GM21515 (cell line): Measurements from ENCODE around the gene EMC1.
"Not testable (repeated sequence)": the region's sequence is repeated elsewhere in the genome, so short reads cannot be mapped to it uniquely, and the experiment has no call there.

Experiments
- ATAC-seq: cut with Tn5 transposase; IDR thresholded peaks from one replicate; pipeline ENCODE4 v1.9.1; 2021; ENCODE audit not compliant: unreplicated experiment

EMC1 gene

DNA sequence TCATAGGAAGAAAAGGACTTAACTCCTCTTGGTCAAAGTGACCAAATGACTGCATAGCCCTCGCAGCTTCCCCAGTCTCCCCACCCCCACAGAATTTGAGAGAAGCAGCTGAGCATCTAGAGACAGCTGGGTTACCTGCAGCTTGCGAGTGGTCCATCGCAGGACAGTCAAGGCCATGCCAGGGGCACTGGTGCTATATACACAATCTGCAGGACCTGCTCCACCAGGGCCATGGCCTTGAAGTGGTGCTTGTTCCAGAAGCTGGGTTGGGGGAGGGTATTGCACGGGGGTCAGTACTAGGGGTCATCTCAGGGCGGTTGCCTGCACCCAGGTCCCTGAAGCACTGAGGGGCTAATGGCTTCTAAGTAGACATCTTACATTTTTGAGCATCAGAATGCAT is 10.7 kb upstream of the EMC1 start:
- ATAC-seq, result no peak

GRCh38 chr1:19260211-19261138 is 9.2 kb upstream of the EMC1 start:
- no peak for ATAC-seq

GRCh38 chr1:19258353-19258752 is 7.0 kb upstream of the EMC1 start:
- ATAC-seq, result no peak

DNA sequence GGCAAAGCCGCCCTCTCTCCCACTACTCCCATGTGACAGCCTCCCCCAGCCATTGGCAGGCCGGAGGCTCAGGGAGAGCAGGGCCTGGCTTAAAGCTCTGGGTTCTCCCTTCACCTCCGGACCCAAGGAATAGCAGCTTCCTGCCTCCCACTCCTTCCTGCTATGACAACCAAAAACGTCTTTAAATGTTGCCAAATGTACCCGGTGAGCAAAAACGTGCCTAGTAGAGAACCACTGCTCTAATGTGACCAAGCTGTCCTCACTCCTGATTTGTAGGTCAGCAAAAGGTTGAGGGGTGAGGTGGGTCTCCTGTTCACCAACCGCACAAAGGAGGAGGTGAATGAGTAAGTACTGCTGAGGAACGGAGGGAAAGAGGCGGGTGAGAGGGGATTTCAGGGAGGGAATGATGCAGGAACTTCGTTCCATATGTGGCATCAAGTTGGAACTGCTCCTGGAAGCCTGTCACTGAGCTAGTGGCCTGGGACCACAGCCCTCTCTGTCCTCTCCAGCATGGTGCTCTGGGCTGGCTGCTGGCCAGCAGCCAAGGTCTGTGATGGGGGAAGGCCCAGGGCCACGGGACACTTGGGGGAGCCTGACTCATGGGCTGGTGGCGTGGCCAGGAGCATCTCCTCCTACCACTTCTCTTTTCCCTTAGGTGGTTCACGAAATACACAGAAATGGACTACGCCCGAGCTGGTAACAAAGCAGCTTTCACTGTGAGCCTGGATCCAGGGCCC is 6.0 kb upstream of the EMC1 start:
- ATAC-seq, result no peak

- not testable (repeated sequence) for ATAC-seq
Observed at GRCh38 chr1:19256301-19256700, 5.0 kb upstream of the EMC1 start.

- no peak for ATAC-seq
Observed at GRCh38 chr1:19255288-19255687, 4.0 kb upstream of the EMC1 start.

DNA sequence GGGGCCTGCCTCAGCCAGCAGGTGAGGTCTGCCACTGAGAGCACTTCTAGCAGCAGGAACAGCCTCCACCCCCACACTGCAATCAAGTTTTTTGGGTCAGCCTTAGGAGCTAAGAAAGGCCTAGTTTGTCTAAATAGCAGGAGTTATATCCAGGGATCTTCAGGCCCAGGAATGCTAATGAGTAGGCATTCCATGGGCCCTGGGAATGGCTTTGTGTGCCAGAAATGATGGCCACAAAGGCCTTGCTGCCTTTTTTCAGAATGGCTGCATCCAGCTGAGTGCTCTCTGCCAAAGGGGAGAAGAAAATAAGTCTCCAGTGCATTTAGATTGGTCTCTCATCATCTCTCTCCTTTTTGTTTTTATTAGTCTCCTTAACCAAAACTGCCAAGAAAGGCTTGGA is 3.1 kb upstream of the EMC1 start:
- no peak for ATAC-seq

DNA sequence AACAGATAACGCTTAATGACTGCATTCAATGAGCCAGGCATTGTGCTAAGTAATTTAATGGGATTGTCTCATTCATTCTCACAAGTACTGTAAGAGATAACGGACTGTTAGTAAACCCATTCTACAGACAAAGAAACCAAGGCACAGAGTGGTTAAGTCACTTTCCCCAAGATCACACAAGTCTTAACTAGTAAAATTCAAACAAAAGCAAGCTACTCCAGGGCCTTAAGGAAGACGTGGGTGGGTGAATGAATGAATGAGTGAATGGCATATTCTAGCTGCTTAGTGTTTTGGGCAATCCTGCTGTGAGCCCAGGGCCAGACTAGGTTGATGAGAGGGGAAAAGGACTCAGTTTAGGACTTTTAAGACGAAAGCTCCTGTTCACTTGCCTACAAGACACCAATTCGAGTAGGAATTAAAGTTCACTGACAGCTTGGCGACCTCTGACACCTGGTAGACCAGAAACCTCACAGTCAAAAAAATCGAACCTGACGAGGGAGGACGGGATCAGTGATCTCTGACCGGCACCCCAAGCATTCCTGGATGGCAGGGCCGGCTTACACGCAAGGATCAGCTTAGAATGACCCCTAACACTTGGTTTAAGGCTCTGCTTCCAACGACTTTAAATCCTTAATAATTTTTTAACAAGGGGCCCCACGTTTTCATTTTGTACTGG is 557 bp downstream of the EMC1 start:
- no peak for ATAC-seq

DNA sequence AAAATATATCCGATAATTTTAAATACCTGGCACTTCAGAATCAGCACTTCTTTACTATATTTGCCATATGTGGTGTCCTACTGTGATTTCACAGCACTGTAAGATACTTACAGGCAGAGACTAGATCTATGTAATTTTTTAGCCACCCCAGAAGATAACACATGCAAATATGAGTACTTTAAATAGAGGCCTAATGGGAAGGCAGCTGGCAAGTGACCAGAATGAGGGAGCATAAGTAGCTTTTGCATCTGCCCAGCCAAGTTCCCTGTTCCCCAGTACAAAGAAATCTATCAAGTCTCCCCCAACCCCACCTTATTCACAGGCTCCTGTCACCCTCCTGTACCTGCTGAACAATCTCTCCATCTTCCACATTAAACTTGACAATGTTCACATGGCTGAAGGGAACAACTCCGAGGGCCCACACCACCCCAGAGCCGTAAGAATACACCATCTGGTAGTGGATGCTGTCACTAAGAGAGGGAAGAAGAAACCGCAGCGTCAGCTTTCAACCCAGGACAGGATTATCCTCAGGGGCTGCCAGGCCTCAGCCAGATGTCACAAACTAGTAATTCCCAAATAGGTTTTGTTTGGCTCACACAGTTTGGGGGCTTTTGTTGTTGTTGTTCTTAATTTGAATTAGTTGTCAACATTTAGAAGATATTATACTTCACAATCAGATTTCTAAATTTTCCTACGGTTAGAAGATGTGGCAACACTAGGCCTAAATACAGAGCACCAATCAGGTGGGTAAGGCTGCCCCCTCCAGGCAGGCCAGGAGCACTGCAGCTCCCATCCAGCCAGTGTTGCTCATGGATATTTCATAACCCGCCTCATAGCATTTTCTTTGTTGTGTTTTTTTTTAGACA is 10.4 kb downstream of the EMC1 start:
- no peak for ATAC-seq

DNA sequence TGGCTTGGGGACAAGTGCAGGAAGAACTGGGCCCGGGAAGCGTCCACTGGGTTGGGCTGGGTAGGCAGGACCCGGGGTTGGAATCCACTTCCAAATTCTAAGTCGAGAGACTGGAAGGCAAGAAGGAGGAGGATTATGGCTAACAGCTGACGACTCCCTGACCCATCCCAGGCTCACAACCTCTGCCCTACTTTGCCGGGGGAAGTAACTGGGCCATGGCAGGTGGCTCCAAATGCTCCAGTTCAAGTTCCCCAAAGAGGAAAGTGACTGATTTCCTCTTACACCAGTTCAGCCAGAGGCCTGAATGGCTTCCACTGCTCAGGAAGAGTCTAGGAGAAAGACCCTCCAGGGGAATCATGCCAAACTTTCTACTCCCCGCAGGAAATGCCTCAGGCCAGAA is 11.4 kb downstream of the EMC1 start:
- no peak for ATAC-seq

DNA sequence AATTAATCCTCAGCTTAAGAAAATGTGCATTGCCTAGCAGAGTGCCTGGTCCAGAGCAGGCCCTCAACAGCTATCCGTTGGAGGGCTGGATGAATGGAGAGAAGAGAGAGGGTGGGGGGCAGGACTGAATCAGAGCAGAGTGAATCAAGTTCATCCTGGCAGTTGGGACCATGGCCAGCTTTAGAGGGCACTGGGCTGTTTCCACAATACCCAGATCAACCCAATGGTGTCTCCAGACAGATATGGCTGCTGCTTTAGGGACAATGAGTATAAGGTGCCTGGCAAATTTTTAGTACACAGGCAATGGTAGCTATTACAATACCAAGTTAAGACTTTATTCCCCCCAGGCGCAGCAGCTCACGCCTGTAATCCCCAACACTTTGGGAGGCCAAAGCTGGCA is 17.1 kb downstream of the EMC1 start:
- ATAC-seq, result no peak

DNA sequence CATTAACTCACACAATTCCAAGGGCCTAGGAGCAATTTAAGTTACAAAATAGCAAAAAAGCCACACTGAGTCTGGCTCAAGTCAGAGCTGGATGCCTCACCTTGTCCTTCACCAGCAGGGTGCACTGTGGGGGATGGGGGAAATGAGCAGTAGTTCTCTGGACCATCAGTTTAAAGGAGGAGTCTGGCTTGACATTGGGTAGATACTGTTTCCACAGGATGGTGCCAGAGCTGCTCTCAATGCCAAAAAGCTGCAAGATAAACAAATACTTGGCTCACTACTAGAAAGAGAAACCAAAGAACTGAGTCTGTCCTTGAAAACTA is 18.8 kb downstream of the EMC1 start:
- ATAC-seq, result no peak

- ATAC-seq, result not testable (repeated sequence)
Observed at GRCh38 chr1:19231736-19232523, 19.4 kb downstream of the EMC1 start.

GRCh38 chr1:19229828-19230325 is 21.4 kb downstream of the EMC1 start:
- ATAC-seq, result no peak

GRCh38 chr1:19229229-19229628 is 22.1 kb downstream of the EMC1 start:
- no peak for ATAC-seq

DNA sequence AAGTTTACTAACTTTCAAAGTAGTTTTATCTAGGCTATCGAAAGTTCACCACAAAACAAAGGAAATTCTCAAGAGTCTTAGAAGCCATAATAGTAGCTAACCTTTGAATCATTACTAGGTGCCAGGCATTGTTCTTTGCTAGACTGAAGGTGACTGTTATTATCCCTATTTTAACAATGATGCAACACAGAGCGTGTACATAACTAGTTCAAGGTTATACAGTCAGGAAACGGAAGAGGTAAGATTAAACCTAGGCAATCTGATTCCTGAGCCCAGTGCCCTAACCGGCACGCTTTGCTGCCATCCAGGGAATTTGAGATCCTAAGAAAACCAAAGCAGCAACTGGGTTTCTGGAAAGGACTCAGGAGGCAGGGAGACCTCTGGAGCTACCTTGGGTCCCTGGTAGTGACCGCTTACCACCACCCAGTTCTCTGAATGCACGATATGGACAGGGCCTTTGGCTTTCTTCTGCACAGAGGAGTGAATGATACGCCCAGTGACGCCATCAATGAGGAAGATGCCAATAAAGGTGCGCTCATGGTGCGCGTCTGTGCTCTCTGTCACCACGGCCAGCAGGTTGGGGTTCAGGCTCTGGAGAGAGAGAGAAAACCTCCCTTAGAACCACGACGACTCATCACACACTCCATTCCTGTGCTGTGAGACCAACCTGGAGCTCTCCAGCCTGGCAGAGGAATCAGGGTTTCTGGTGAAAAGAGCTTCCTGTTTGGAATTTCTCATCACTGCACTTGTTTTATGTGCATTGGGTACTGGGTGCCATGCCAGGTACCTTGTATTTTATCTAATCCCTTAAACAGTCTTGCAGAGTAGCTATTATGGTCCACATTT is 28.1 kb downstream of the EMC1 start:
- no peak for ATAC-seq

GRCh38 chr1:19222573-19222972 is 28.8 kb downstream of the EMC1 start:
- no peak for ATAC-seq

DNA sequence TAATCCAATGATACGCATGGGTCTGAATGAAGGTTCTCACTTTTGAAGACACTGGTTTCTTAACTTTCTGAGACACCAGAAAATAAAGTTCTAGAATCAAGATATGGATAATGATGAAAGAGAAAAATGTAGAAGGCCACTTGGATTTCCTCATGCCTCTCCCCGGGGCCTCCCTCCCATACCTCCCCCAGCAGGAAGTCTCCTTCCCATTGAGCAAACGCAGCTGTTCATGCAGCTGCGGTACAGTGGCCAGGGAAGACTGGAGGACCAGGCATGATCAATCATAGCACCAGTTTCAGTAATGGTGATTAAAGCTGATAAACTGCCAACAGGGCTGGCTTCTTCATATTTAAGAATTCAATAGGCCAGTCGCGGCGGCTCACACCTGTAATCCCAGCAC is 30.3 kb downstream of the EMC1 start:
- ATAC-seq, result no peak
